ENCODE data around the gene ZNF407.

ZNF407 gene

GRCh38 chr18:75109819-75110218 is 512.1 kb downstream of the ZNF407 start:
- DNase-seq: no peak

DNA sequence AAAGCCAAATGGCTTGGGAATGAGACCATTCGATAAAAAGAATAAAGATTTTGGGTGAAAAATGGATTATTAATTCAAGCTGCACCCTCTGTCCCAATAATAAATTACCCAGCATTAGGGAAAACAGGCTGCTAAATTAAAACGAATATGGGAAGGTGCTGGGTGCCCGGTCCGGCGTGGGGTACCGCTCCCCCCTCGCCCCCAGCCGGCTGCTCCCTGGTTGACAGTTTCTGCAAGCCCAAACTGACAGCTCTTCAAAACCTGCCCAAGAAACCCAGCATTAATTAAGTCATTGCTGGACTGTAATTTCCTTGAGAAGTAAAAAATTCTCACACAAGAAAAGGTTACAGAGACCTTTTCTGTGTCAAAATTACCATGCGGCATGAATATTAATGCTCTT is 512.6 kb downstream of the ZNF407 start:
- DNase-seq: no peak

DNA sequence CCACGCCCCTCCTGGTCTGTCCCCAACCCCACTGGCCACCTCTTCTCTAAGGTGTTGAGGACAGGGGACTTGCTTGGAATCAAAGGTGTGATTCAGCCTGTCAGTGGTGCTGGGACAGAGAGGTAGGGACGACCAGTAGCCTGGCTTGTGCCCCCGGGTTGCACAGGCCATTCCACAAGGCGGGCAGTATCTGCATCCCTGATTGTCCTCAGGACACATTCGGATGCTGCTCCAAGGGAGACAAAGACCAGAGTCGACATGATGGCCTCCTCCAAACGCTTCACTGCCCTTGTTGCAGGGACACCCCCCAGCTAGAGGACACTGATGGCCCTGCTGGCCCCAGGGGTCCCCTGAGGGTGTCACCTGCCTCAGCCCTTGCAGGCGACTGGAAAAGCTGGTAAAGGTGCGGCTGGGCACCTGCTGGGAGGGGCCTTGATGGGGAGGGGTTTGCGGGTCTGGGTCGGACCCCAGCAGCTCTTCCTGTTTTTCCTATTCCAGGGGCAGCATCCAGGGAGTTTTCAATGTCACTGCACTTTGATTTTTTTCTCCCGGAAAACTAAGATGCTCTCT is 513.3 kb downstream of the ZNF407 start:
- DNase-seq: no peak

GRCh38 chr18:75111760-75112159 is 514.1 kb downstream of the ZNF407 start:
- DNase-seq: no peak

- DNase-seq: no peak
Measured at GRCh38 chr18:75112186-75113096, 514.8 kb downstream of the ZNF407 start.

DNA sequence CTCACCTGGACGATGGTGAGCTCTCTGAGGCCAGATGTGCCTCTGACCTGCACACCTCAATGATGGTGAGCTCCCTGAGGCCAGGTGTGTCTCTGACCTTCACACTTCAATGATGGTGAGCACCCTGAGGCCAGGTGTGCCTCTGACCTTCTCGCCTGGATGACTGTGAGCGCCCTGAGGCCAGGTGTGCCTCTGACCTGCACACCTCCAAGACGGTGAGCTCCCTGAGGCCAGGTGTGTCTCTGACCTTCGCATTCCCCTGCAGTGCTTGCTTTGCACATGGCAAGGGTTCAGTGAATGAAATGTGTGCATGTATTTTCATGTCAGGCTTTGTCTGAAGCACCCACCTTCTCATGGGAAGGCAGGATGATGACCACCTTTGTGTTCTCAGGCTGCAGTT is 515.8 kb downstream of the ZNF407 start:
- no peak for DNase-seq

DNA sequence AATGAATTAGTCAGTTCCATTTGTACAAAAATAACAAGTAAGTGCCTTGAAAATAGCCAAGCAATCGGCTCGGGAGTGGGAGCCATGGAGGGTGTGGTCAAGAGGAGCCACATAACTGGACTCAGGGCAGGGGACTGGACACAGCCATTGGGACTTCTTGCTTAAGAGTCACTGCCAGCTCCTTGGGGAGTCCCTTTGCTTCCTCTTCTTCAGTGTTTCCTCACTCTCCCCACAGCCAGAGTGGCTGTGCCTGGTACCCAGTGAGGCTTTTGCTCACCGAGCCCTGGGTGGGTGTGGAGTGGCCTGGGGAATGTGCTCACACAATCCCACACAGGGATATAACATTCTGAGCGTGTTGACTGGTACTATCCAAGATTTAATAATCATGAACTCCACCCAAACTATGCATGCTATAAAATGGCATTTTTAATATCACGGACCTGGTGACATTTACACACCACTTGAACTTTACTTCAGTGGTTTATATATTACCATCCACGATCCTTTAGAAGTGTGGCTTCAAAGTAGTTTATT is 516.6 kb downstream of the ZNF407 start:
- no peak for DNase-seq
